ENCODE results near the gene TSHZ2. TPM values are rescaled to one million over a fixed set of nuclear protein-coding genes. Genes with fewer than 3 reads are reported as not detected.

The TSHZ2 gene
- total RNA-seq, 4 donors from 2014 or later, result 1.0 to 3.5 (median 2.8) TPM

DNA sequence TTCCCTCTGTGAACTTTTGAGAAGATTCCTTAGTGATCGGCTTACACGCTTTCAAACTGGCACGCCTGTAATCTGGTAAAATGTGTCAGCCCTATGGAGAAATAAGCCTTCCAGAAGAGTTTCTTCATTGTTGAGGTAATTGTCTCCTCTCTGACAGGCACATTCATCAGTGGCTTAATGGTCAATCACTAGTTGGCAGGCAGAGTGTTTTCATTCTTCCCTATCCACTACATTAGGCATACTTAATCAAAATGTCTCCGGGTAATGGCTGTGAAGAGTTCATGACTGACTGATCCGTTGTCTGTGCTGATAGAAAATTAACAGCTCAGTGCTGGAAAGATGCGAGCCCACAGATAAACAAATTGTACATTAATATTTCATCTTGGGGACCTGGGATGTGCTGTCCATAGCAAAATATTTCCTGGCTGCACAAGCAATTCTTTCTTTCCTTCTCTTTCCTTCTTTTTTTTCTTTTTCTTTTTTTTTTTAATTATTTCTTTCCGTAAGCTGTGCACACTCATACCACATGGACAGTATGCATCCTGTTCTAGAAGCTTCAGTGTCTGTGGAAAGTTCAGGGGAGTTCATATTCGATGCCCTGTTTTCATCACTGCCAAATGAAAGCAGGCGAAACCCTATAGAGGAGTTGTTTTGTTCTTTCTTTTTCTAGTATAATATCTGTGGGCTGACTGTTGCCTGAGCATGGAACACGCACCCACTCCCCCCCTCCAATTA is 31.4 kb downstream of the TSHZ2 start:
- intact Hi-C loops (cut with DNase I; ENCODE audit: low total_unique reads), result no loop called here
- Histone ChIP-seq H3K9me3 (no peaks in the 10 kb centered on the region), H3K36me3 (no peaks in the 10 kb centered on the region), H3K4me3 (no peak overlapping the region), H3K27me3 (no peaks in the 10 kb centered on the region), H3K27ac (no peak overlapping the region), H3K4me1 (peaks cover 0 to 4% of the 10 kb centered on the region in 2 donors)
- ATAC-seq (no peak), DNase-seq (no peak)
- in situ Hi-C loops (cut with MboI; ENCODE audit: low sequenced_read_pairs in 4 of 4), result no loop called here
- TF ChIP-seq, protein P1, sequence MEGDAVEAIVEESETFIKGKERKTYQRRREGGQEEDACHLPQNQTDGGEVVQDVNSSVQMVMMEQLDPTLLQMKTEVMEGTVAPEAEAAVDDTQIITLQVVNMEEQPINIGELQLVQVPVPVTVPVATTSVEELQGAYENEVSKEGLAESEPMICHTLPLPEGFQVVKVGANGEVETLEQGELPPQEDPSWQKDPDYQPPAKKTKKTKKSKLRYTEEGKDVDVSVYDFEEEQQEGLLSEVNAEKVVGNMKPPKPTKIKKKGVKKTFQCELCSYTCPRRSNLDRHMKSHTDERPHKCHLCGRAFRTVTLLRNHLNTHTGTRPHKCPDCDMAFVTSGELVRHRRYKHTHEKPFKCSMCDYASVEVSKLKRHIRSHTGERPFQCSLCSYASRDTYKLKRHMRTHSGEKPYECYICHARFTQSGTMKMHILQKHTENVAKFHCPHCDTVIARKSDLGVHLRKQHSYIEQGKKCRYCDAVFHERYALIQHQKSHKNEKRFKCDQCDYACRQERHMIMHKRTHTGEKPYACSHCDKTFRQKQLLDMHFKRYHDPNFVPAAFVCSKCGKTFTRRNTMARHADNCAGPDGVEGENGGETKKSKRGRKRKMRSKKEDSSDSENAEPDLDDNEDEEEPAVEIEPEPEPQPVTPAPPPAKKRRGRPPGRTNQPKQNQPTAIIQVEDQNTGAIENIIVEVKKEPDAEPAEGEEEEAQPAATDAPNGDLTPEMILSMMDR (IDR thresholded peaks at IDR 0.05 in 4 of 5, conservative IDR thresholded peaks at IDR 0.05 in 1 of 5), result no peak
- TF ChIP-seq POLR2A (IDR thresholded peaks at IDR 0.05), result no peak

DNA sequence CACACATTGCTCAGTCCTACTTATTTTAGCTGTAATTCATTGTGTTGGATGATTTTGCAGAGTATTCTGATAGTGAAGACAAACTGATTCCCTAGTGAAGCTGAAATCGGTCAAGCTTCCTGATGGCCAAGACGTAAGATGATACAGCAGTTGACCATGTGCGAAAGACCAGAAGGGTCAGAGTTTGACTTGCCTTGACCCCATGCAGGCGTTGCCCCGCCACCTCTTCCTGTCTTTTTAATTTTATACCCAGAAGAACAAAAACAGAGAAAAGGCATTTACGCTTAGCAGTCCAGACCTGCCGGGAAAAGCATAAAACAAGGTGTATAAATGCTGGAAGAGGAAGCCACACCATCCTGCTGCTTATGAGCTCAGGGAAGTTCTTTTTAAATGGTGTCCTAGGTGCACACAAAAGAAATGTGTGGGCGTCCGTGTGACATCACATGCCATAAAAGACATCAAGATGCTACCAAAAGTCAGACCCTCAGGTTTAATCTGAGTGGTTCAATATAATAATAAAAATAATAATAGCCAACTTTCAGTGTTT is 32.2 kb downstream of the TSHZ2 start:
- no peak for TF ChIP-seq POLR2A (IDR thresholded peaks at IDR 0.05)
- TF ChIP-seq, protein P1 (IDR thresholded peaks at IDR 0.05 in 4 of 5, conservative IDR thresholded peaks at IDR 0.05 in 1 of 5), result no peak
- intact Hi-C loops (cut with DNase I; ENCODE audit: low total_unique reads) (no loop called here), in situ Hi-C loops (cut with MboI; ENCODE audit: low sequenced_read_pairs in 4 of 4) (no loop called here)
- Histone ChIP-seq H3K4me1 (peaks cover 0 to 4% of the 10 kb centered on the region in 2 donors), H3K4me3 (no peak overlapping the region), H3K36me3 (no peaks in the 10 kb centered on the region), H3K9me3 (no peaks in the 10 kb centered on the region), H3K27ac (no peak overlapping the region), H3K27me3 (no peaks in the 10 kb centered on the region)
- ATAC-seq (no peak), DNase-seq (no peak)

DNA sequence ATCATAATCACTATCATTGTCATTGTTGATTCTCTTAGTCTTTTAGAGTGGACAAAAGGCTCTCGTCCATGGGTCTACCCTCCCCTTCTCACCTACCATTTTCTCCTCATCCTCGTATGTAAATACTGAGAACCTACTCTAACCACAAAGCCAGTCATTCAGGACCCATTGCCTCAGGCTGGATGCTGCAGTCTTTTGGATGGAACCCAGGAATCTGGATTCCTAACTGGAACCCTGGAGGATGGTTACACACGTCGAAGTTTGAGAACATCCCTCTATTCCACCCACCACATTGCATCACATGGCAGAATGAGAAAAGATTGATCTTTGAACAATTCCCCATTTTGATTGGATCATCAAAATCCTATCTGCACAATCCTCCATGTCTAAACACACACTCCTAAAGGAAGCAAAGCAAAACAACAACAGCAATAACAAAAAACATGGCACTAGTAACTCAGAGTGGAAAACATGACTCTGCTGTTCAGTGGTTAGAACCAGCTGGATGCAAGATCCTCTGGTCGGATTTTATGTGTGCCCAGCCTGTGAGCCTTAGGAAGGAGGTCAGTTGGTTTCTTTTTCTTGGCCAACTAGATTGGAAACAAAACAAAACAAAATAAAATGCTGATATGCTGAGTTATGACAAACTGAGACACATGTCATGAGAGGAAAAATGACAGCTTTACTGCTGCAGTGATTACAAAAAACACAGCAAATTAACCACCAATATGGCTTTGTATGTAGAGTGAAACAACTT is 38.0 kb downstream of the TSHZ2 start:
- Histone ChIP-seq H3K27ac (no peak overlapping the region), H3K27me3 (no peaks in the 10 kb centered on the region), H3K4me3 (no peak overlapping the region), H3K9me3 (no peaks in the 10 kb centered on the region), H3K36me3 (no peaks in the 10 kb centered on the region), H3K4me1 (no peaks in the 10 kb centered on the region)
- ATAC-seq (no peak), DNase-seq (no peak)
- in situ Hi-C loops (cut with MboI; ENCODE audit: low sequenced_read_pairs in 4 of 4) (no loop called here), intact Hi-C loops (cut with DNase I; ENCODE audit: low total_unique reads) (no loop called here)
- TF ChIP-seq POLR2A (IDR thresholded peaks at IDR 0.05), result no peak
- TF ChIP-seq, protein P1 (IDR thresholded peaks at IDR 0.05 in 4 of 5, conservative IDR thresholded peaks at IDR 0.05 in 1 of 5), result no peak

DNA sequence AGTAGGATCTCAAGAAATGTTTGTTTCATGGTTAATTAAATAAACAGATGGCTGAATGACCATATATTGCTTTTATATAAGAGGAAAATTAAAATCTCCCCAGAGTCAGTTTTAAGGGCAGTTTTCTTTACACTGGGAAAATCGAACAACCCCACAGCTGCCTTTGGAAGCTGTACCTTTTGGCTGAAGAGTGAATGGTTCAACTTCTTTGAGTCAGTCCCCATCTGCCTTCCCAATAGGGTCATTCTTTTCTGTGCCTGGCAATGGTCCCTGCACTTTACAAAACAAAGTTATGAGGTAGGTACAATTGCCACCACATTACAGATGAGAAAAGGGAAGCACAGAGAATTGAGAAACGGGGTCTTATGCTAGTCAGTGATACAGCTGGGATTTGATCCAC is 39.5 kb downstream of the TSHZ2 start:
- intact Hi-C loops (cut with DNase I; ENCODE audit: low total_unique reads), result no loop called here
- H3K4me3 ChIP-seq, result no peak overlapping the region
- in situ Hi-C loops (cut with MboI; ENCODE audit: low sequenced_read_pairs in 4 of 4), result no loop called here
- H3K36me3 ChIP-seq, result no peaks in the 10 kb centered on the region
- H3K4me1 ChIP-seq, result no peaks in the 10 kb centered on the region
- H3K27me3 ChIP-seq, result no peaks in the 10 kb centered on the region
- no peak for DNase-seq
- ATAC-seq, result no peak
- H3K27ac ChIP-seq, result no peak overlapping the region
- no peaks in the 10 kb centered on the region for H3K9me3 ChIP-seq
- TF ChIP-seq, protein P1 (IDR thresholded peaks at IDR 0.05 in 4 of 5, conservative IDR thresholded peaks at IDR 0.05 in 1 of 5), result no peak
- TF ChIP-seq POLR2A (IDR thresholded peaks at IDR 0.05), result no peak
